WERI-Rb-1 (cell line): ENCODE results near the gene ARSA.

ENCODE experiments used
- DNase-seq: peaks from one replicate; pipeline ENCODE4 v3.0.0-alpha.2; 2020
- H3K27ac ChIP-seq: fragments of 250-450 bp; sonication (Bioruptor Pico); 2 replicates; pipeline ENCODE4 v1.5.1; 2020; ENCODE audit warnings: mild to moderate bottlenecking, moderate library complexity
- H3K27me3 ChIP-seq: fragments of 250-450 bp; sonication (Bioruptor Pico); 2 replicates; pipeline ENCODE4 v1.5.1; 2021; ENCODE audit warnings: mild to moderate bottlenecking, low read depth, moderate library complexity; ENCODE audit not compliant: insufficient read depth, severe bottlenecking
- H3K36me3 ChIP-seq: fragments of 250-450 bp; sonication (Bioruptor Pico); 2 replicates; pipeline ENCODE4 v1.5.1; 2020; ENCODE audit warnings: mild to moderate bottlenecking, moderate library complexity
- H3K4me3 ChIP-seq: 2 replicates; pipeline ENCODE4 v1.5.1; 2011; ENCODE audit warnings: low read depth, mild to moderate bottlenecking, control low read depth, low read length
- H3K9me3 ChIP-seq: fragments of 250-450 bp; sonication (Bioruptor Pico); 2 replicates; pipeline ENCODE4 v1.5.1; 2021; ENCODE audit warnings: mild to moderate bottlenecking, moderate library complexity; ENCODE audit not compliant: severe bottlenecking
- CTCF ChIP-seq: IDR thresholded peaks from 2 replicates; pipeline ENCODE4 v1.5.1; 2011; ENCODE audit warnings: low read depth, mild to moderate bottlenecking, control low read depth, inconsistent platforms, low read length

The ARSA gene

DNA sequence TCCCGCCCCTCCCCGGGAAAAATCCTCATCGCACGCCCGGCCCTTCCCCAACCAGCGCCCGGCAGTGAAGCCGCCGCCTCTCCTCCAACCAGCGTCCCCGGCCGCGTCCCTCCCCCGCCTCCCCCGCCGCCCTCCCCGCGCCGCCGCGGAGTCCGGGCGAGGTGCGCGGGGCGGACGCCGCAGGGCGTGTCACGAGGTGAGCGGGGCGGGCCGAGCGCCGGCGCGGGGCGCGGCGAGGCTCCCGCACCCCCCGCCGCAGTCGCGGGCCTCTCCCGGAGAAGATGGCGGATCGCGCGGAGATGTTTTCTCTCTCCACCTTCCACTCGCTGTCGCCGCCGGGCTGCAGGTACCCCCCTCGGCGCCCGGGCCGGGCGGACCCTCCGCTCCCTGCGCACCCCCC is 27.4 kb downstream of the ARSA start, which contains the start of gene MAPK8IP2:
MAPK8IP2 (plus strand) TSS at position 256 of the 400 bp plus-strand sequence; CDS start at position 282, 26 bp downstream.
- Histone ChIP-seq H3K36me3 (peaks cover 43% of the 10 kb centered on the region), H3K27me3 (no peaks in the 10 kb centered on the region), H3K27ac (peak within 1 kb of the TSS; percentile 88), H3K4me3 (peak within 1 kb of the TSS; percentile 89), H3K9me3 (no peaks in the 10 kb centered on the region)
- TF ChIP-seq CTCF = no peak
- peak; percentile 77 for DNase-seq

- no peak for TF ChIP-seq CTCF
- peak overlapping the region; percentile 67 for H3K4me3 ChIP-seq
- DNase-seq = no peak
- peak overlapping the region; percentile 76 for H3K27ac ChIP-seq
- H3K27me3 ChIP-seq = no peaks in the 10 kb centered on the region
- peaks cover 37% of the 10 kb centered on the region for H3K36me3 ChIP-seq
- H3K9me3 ChIP-seq = no peaks in the 10 kb centered on the region
Measured at GRCh38 chr22:50599816-50600455, 28.0 kb downstream of the ARSA start.

DNA sequence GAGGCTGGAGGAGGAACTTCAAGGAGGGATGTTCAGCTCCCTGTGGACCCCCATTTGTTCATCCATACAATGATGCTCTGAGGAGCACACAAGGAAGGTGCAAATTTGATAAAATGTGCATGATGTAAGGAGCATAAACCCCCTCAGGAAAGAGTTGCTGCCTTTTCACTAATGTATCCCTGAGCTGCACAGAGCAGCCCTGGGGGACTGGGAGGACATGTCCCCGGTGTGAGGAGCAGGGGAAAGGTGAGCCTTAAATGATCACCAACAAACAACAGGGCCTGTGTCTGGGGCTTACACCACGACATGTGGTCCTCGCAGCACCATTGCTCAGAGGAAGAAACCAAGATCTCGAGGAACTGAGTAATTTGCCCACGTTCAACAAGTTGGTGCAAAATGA is 30.9 kb downstream of the ARSA start:
- TF ChIP-seq CTCF = no peak
- no peak overlapping the region for H3K4me3 ChIP-seq
- no peaks in the 10 kb centered on the region for H3K27me3 ChIP-seq
- H3K27ac ChIP-seq = no peak overlapping the region
- peaks cover 12% of the 10 kb centered on the region for H3K36me3 ChIP-seq
- H3K9me3 ChIP-seq = no peaks in the 10 kb centered on the region
- DNase-seq = no peak

GRCh38 chr22:50595189-50595588 is 32.8 kb downstream of the ARSA start:
- H3K27ac ChIP-seq = no peak overlapping the region
- H3K27me3 ChIP-seq = no peaks in the 10 kb centered on the region
- TF ChIP-seq CTCF = no peak
- H3K9me3 ChIP-seq = no peaks in the 10 kb centered on the region
- peaks cover 9% of the 10 kb centered on the region for H3K36me3 ChIP-seq
- no peak for DNase-seq
- H3K4me3 ChIP-seq = no peak overlapping the region

DNA sequence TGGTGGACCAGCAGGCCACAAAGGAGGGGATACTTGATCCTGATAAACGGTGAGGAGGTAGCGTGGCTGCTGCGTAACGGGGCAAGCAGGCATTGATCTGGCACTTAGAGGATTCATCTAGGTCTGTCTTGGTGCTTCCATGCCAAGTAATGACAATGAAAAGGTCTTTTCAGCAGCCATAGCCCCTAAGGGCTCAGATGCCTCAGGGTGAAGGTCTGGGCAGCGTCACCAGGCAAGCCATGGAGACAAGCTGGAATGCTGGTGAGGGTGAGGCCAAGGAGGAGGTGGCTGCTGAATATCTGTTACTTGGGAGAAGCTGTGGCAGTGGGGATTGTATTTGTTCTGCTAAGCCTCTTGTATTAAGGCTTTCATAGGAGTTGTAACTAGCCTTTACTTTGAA is 40.5 kb downstream of the ARSA start:
- Histone ChIP-seq H3K36me3 (peaks cover 10% of the 10 kb centered on the region; the same call in 1 of the 2 replicates), H3K4me3 (no peak overlapping the region), H3K27ac (no peak overlapping the region), H3K9me3 (no peaks in the 10 kb centered on the region), H3K27me3 (no peaks in the 10 kb centered on the region)
- no peak for DNase-seq
- no peak for TF ChIP-seq CTCF

DNA sequence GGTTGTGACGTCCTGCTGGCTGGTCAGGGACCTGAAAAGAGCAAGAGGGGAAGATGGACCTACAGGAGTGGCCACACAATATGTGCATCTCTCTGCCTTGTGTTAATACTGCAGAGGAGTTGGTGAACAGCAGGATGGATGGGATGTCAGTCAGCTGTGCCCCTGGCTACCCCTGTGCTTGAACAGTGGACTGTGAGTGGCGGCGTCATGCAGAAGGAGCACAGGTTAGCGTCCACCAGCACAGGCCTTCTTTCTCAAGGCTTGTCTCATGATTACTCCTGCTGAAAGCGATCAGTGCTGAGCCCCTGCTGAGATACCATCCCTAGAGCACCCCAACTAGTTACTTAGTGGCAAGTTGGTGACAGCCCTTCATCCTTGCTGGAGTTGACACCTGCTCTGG is 41.5 kb downstream of the ARSA start:
- no peaks in the 10 kb centered on the region for H3K9me3 ChIP-seq
- no peak overlapping the region for H3K4me3 ChIP-seq
- no peak for TF ChIP-seq CTCF
- peaks cover 11% of the 10 kb centered on the region; the same call in 1 of the 2 replicates for H3K36me3 ChIP-seq
- DNase-seq = no peak
- H3K27ac ChIP-seq = no peak overlapping the region
- no peaks in the 10 kb centered on the region for H3K27me3 ChIP-seq
